Measurements from ENCODE around the gene PUM1. TPM values are rescaled to one million over a fixed set of nuclear protein-coding genes. Genes with fewer than 3 reads are reported as not detected.

PUM1 gene
- total RNA-seq, 1 experiment from 2014 or later, result 109 TPM

GRCh38 chr1:31006747-31007146 lies 58.8 kb downstream of the PUM1 start:
- ATAC-seq, result no peak
- TF ChIP-seq SIN3A (IDR thresholded peaks at IDR 0.05; ENCODE audit: borderline replicate concordance, insufficient read depth, low read depth, low read length) (no peak), CTCF (IDR thresholded peaks at IDR 0.05) (no peak), POLR2AphosphoS5 (IDR thresholded peaks at IDR 0.05; ENCODE audit: low read depth, low read length) (no peak; the same call in 1 of the 2 replicates), TCF7L2 (IDR thresholded peaks at IDR 0.05; ENCODE audit: low read depth, low read length) (no peak), REST (IDR thresholded peaks at IDR 0.05; ENCODE audit: insufficient read depth in 1 of 2, low read depth in 2 of 2, low read length in 1 of 2) (no peak)
- DNase-seq (ENCODE audit: low read depth, low spot score), result no peak
- BruUV-seq (replicated peaks), result no TSS peak
- intact Hi-C loops (cut with micrococcal nuclease; ENCODE audit: unreplicated experiment) (no loop called here), in situ Hi-C loops (cut with HindIII; ENCODE audit: low pct_unique_long_range_greater_than_20kb, low sequenced_read_pairs) (no loop called here)
- ChIA-PET POLR2A (interaction anchor here (0.6 kb wide), 1 partner anchor 15 kb away, joined by 3 read pairs; no protein-coding TSS in a partner anchor), CTCF (no interaction called here)
- H3K9me3 ChIP-seq (ENCODE audit: control insufficient read depth, insufficient read depth, low read depth, low read length), result no peaks in the 10 kb centered on the region
- no peaks in the 10 kb centered on the region for H3K27me3 ChIP-seq (ENCODE audit: control insufficient read depth, insufficient read depth, low read length)
- no peak overlapping the region for H3K4me3 ChIP-seq (ENCODE audit: low read depth in 2 of 2, low read length in 2 of 2)
- H3K27ac ChIP-seq (ENCODE audit: low read length), result no peak overlapping the region
- peaks cover 11% of the 10 kb centered on the region; the same call in 1 of the 2 replicates for H3K4me1 ChIP-seq (ENCODE audit: control insufficient read depth, insufficient read depth, low read length)
- peaks cover 22% of the 10 kb centered on the region for H3K36me3 ChIP-seq (ENCODE audit: control insufficient read depth, insufficient read depth, low read length)

GRCh38 chr1:31005617-31006166 lies 59.8 kb downstream of the PUM1 start:
- no peak overlapping the region for H3K27ac ChIP-seq (ENCODE audit: low read length)
- POLR2A ChIA-PET, result interaction anchor here (0.6 kb wide), 1 partner anchor 54 kb away, joined by 3 read pairs; no protein-coding TSS in a partner anchor
- intact Hi-C loops (cut with micrococcal nuclease; ENCODE audit: unreplicated experiment), result no loop called here

More at GRCh38 chr1:31005617-31006166, 59.8 kb downstream of the PUM1 start:
- Histone ChIP-seq H3K27me3 (ENCODE audit: control insufficient read depth, insufficient read depth, low read length) (no peaks in the 10 kb centered on the region), H3K4me3 (ENCODE audit: low read depth in 2 of 2, low read length in 2 of 2) (no peak overlapping the region), H3K36me3 (ENCODE audit: control insufficient read depth, insufficient read depth, low read length) (peaks cover 25% of the 10 kb centered on the region), H3K9me3 (ENCODE audit: control insufficient read depth, insufficient read depth, low read depth, low read length) (no peaks in the 10 kb centered on the region), H3K4me1 (ENCODE audit: control insufficient read depth, insufficient read depth, low read length) (peaks cover 11% of the 10 kb centered on the region; the same call in 1 of the 2 replicates)
- in situ Hi-C loops (cut with HindIII; ENCODE audit: low pct_unique_long_range_greater_than_20kb, low sequenced_read_pairs), result no loop called here
- no peak for ATAC-seq
- TF ChIP-seq CTCF (IDR thresholded peaks at IDR 0.05) (no peak), SIN3A (IDR thresholded peaks at IDR 0.05; ENCODE audit: borderline replicate concordance, insufficient read depth, low read depth, low read length) (no peak), REST (IDR thresholded peaks at IDR 0.05; ENCODE audit: insufficient read depth in 1 of 2, low read depth in 2 of 2, low read length in 1 of 2) (no peak), TCF7L2 (IDR thresholded peaks at IDR 0.05; ENCODE audit: low read depth, low read length) (no peak), POLR2AphosphoS5 (IDR thresholded peaks at IDR 0.05; ENCODE audit: low read depth, low read length) (no peak)
- no TSS peak for BruUV-seq (replicated peaks)
- DNase-seq (ENCODE audit: low read depth, low spot score), result no peak
- CTCF ChIA-PET, result interaction anchor here (1.0 kb wide), 1 partner anchor 20 kb away, joined by 3 read pairs; no protein-coding TSS in a partner anchor

All from Panc1 (cell line).